ENCODE data around the gene MYO3B. TPM values are rescaled to one million over a fixed set of nuclear protein-coding genes. Genes with fewer than 3 reads are reported as not detected.

MYO3B gene
- total RNA-seq, 1 experiment from 2014 or later: 0.50 TPM

GRCh38 chr2:170243118-170243837, 65.3 kb downstream of the MYO3B start:
- no peaks in the 10 kb centered on the region for H3K36me3 Mint-ChIP-seq
- no peak for TF ChIP-seq ZNF263 (CRISPR knock-in tag; IDR thresholded peaks at IDR 0.05; ENCODE audit: low read depth)
- no peak for TF ChIP-seq E2F4 (CRISPR knock-in tag; IDR thresholded peaks at IDR 0.05; ENCODE audit: borderline replicate concordance, low read depth)
- no peak for TF ChIP-seq CREM (CRISPR knock-in tag; IDR thresholded peaks at IDR 0.05)
- no peak for TF ChIP-seq ZNF396 (CRISPR knock-in tag; IDR thresholded peaks at IDR 0.05; ENCODE audit: borderline replicate concordance)
- TF ChIP-seq ZNF317 (CRISPR knock-in tag; IDR thresholded peaks at IDR 0.05; ENCODE audit: borderline replicate concordance, low read depth): no peak
- no peak for TF ChIP-seq TCF7 (CRISPR knock-in tag; IDR thresholded peaks at IDR 0.05; ENCODE audit: low read depth)
- no peak for TF ChIP-seq ETV6 (CRISPR knock-in tag; IDR thresholded peaks at IDR 0.05)
- no peak for TF ChIP-seq NR1H2 (CRISPR knock-in tag; IDR thresholded peaks at IDR 0.05)
- no peak for TF ChIP-seq ZNF138 (CRISPR knock-in tag; conservative IDR thresholded peaks at IDR 0.05)

GRCh38 chr2:170243898-170244297, 66.0 kb downstream of the MYO3B start:
- peaks cover 13% of the 10 kb centered on the region for H3K9me3 Mint-ChIP-seq
- CTCF ChIA-PET: no interaction called here
- no peaks in the 10 kb centered on the region; the same call in 1 of the 2 replicates for H3K27me3 Mint-ChIP-seq (ENCODE audit: low read depth)
- ATAC-seq (no peak), DNase-seq (ENCODE audit: low spot score) (no peak)
- H3K27ac Mint-ChIP-seq: no peak overlapping the region
- H3K4me1 Mint-ChIP-seq: peaks cover 9% of the 10 kb centered on the region
- POLR2A ChIA-PET: no interaction called here
- no peak for TF ChIP-seq FOXP4 (CRISPR knock-in tag; IDR thresholded peaks at IDR 0.05)
- TF ChIP-seq SMAD4 (CRISPR knock-in tag; IDR thresholded peaks at IDR 0.05): no peak
- no peak for TF ChIP-seq ZNF532 (CRISPR knock-in tag; IDR thresholded peaks at IDR 0.05; ENCODE audit: borderline replicate concordance)
- H3K36me3 Mint-ChIP-seq: no peaks in the 10 kb centered on the region
- no peak overlapping the region for H3K4me3 Mint-ChIP-seq

More at GRCh38 chr2:170243118-170243837, 65.3 kb downstream of the MYO3B start:
- Mint-ChIP-seq H3K4me3 (no peak overlapping the region), H3K9me3 (peaks cover 13% of the 10 kb centered on the region), H3K27ac (no peak overlapping the region), H3K27me3 (ENCODE audit: low read depth) (no peaks in the 10 kb centered on the region; the same call in 1 of the 2 replicates), H3K4me1 (peaks cover 11% of the 10 kb centered on the region)
- ChIA-PET CTCF (no interaction called here), POLR2A (no interaction called here)
- no peak for DNase-seq (ENCODE audit: low spot score)
- ATAC-seq: no peak

- CTCF ChIA-PET: no interaction called here
- no peak for ATAC-seq
- no peak for TF ChIP-seq ZNF219 (CRISPR knock-in tag; IDR thresholded peaks at IDR 0.05; ENCODE audit: borderline replicate concordance)
- no peak for TF ChIP-seq NFE2L1 (CRISPR knock-in tag; IDR thresholded peaks at IDR 0.05)
- TF ChIP-seq FOXK1 (CRISPR knock-in tag; IDR thresholded peaks at IDR 0.05): no peak
- TF ChIP-seq ZNF232 (CRISPR knock-in tag; IDR thresholded peaks at IDR 0.05): no peak
- TF ChIP-seq SMAD3 (CRISPR knock-in tag; IDR thresholded peaks at IDR 0.05; ENCODE audit: borderline replicate concordance): no peak
- no peak for TF ChIP-seq NR3C1 (CRISPR knock-in tag; conservative IDR thresholded peaks at IDR 0.05; ENCODE audit: low read depth)
- no peak for TF ChIP-seq FOXJ3 (CRISPR knock-in tag; IDR thresholded peaks at IDR 0.05; ENCODE audit: borderline replicate concordance)
- no peak for TF ChIP-seq STAT6 (CRISPR knock-in tag; conservative IDR thresholded peaks at IDR 0.05; ENCODE audit: low read depth)
- TF ChIP-seq E2F4 (CRISPR knock-in tag; IDR thresholded peaks at IDR 0.05; ENCODE audit: borderline replicate concordance, low read depth): no peak
- TF ChIP-seq NR1H2 (CRISPR knock-in tag; IDR thresholded peaks at IDR 0.05): no peak
- no peak for TF ChIP-seq CREM (CRISPR knock-in tag; IDR thresholded peaks at IDR 0.05)
These were observed 66.6 kb downstream of the MYO3B start for GRCh38 chr2:170244555-170244954.

More at GRCh38 chr2:170244555-170244954, 66.6 kb downstream of the MYO3B start:
- Mint-ChIP-seq H3K27ac (no peak overlapping the region), H3K27me3 (ENCODE audit: low read depth) (no peaks in the 10 kb centered on the region; the same call in 1 of the 2 replicates), H3K4me1 (peaks cover 9% of the 10 kb centered on the region), H3K36me3 (no peaks in the 10 kb centered on the region), H3K4me3 (no peak overlapping the region), H3K9me3 (peaks cover 13% of the 10 kb centered on the region)
- no peak for DNase-seq (ENCODE audit: low spot score)
- POLR2A ChIA-PET: no interaction called here

Data from WTC11 (cell line).